ENCODE data around the gene TMEM120A. TPM values are rescaled to one million over a fixed set of nuclear protein-coding genes. Genes with fewer than 3 reads are reported as not detected.

TMEM120A gene
- total and polyA plus RNA-seq, 2 experiments from 2014 or later: 24.6 to 56.9 TPM

DNA sequence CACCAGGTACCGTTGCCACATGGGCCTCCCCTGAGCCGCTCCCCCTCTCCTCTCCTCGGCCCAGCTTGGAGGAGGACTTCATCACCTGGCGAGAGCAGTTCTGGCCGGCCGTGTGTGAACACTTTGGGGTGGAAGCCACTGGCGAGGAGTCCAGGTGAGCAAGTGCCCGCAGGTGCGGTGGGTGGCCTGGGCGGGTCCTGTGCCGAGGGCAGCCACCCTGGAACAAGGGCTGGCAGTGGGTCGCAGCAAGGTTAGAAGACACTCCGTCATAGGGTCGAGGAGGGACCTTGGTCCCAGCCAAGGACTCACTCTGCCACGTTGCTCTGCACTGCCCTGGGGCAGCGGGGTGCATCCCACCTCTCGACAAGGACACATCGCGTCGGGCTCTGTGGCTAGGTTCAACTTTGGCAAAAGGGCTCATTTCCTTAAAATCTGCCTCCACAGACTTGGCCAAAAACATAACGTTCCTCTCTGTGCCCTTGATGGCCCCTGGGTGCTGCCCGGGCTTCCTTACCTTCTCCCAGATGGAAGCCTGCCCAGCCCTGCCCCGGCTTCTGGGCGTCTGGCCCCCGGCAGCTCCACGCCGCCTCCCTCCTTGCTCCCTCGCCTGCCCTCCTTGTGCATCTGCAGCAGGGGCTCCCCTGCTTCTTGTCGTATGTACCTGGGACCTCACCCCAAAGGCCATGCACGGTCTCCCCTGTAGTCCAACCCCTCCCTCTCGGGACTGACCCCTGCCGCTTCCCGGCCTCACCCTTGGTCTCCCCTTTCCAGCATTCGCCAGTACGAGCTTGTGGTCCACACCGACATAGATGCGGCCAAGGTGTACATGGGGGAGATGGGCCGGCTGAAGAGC is 12.7 kb downstream of the TMEM120A start:
- H3K9me3 ChIP-seq (ENCODE audit: low read depth): no peaks in the 10 kb centered on the region
- H3K27me3 ChIP-seq: no peaks in the 10 kb centered on the region
- TF ChIP-seq CTCF (IDR thresholded peaks at IDR 0.05; ENCODE audit: low read depth, low read length): no peak
- no peak for DNase-seq (ENCODE audit: low read depth in 1 of 2, low spot score in 1 of 2)
- H3K4me1 ChIP-seq (ENCODE audit: low read depth): peaks cover 7% of the 10 kb centered on the region
- H3K4me3 ChIP-seq: no peak overlapping the region
- no peak overlapping the region for H3K27ac ChIP-seq
- no peaks in the 10 kb centered on the region for H3K36me3 ChIP-seq

DNA sequence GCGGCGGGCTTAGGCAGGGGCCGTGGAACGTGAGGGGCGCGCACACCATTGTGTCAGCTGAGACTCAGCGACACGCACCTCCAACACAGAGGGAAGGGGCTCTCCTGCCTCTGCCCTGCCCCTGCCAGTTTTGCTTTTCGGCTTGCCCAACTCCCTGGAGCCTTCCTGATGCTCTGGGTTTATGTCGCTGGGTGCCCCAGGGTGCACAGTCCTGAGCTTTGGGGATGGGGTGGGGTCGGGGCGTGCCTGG is 13.3 kb downstream of the TMEM120A start:
- Histone ChIP-seq H3K4me3 (no peak overlapping the region), H3K27ac (peak overlapping the region; percentile 72), H3K27me3 (no peaks in the 10 kb centered on the region), H3K9me3 (ENCODE audit: low read depth) (no peaks in the 10 kb centered on the region), H3K4me1 (ENCODE audit: low read depth) (peaks cover 7% of the 10 kb centered on the region), H3K36me3 (no peaks in the 10 kb centered on the region)
- no peak for DNase-seq (ENCODE audit: low read depth in 1 of 2, low spot score in 1 of 2)
- no peak for TF ChIP-seq CTCF (IDR thresholded peaks at IDR 0.05; ENCODE audit: low read depth, low read length)

GRCh38 chr7:75980430-75981202 is 13.8 kb downstream of the TMEM120A start:
- no peaks in the 10 kb centered on the region for H3K27me3 ChIP-seq
- no peaks in the 10 kb centered on the region for H3K9me3 ChIP-seq (ENCODE audit: low read depth)
- H3K27ac ChIP-seq: peak overlapping the region; percentile 72
- H3K36me3 ChIP-seq: no peaks in the 10 kb centered on the region
- H3K4me3 ChIP-seq: no peak overlapping the region
- TF ChIP-seq CTCF (IDR thresholded peaks at IDR 0.05; ENCODE audit: low read depth, low read length): no peak
- DNase-seq (ENCODE audit: low read depth in 1 of 2, low spot score in 1 of 2): no peak
- peaks cover 7% of the 10 kb centered on the region for H3K4me1 ChIP-seq (ENCODE audit: low read depth)

DNA sequence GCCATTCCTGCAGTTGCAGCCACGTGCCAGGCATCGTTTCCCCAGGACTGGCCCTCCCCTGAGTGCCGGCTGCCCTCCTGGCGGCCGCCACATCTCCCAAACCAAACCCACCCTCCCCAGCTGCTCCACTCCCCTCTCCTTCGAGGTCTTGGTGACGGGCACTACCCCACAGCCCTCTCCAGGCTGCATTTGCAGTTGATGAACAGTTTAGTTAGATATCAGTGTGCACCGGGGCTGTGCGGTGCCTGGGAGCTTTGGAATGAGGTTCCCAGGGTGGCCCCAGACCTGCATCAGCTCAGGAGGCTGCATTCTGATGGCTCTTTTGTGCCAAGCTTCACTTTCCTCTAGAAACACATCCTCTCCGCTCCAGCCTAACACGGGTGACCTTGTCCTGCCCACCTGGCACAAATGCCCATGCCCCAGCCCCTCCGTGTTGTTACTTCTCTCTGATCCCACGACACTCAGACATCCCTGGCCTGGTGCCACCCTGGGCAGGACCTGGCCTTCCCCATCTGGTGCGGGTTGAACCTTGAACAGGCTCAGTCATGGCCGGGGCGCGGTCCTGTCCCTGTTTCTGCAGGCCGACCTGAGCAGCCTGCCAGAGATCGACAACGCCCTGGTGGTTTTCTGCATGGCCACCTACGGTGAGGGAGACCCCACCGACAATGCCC is 14.5 kb downstream of the TMEM120A start:
- Histone ChIP-seq H3K27me3 (no peaks in the 10 kb centered on the region), H3K4me1 (ENCODE audit: low read depth) (peaks cover 7% of the 10 kb centered on the region), H3K36me3 (no peaks in the 10 kb centered on the region), H3K9me3 (ENCODE audit: low read depth) (no peaks in the 10 kb centered on the region), H3K27ac (peak overlapping the region; percentile 72), H3K4me3 (no peak overlapping the region)
- DNase-seq (ENCODE audit: low read depth in 1 of 2, low spot score in 1 of 2): no peak
- no peak for TF ChIP-seq CTCF (IDR thresholded peaks at IDR 0.05; ENCODE audit: low read depth, low read length)

GRCh38 chr7:75977743-75978142 is 16.7 kb downstream of the TMEM120A start:
- Histone ChIP-seq H3K9me3 (ENCODE audit: low read depth) (no peaks in the 10 kb centered on the region), H3K36me3 (no peaks in the 10 kb centered on the region), H3K4me1 (ENCODE audit: low read depth) (peaks cover 7% of the 10 kb centered on the region), H3K27ac (no peak overlapping the region), H3K4me3 (no peak overlapping the region), H3K27me3 (no peaks in the 10 kb centered on the region)
- TF ChIP-seq CTCF (IDR thresholded peaks at IDR 0.05; ENCODE audit: low read depth, low read length): no peak
- peak; percentile 41 to 86 for DNase-seq (ENCODE audit: low read depth in 1 of 2, low spot score in 1 of 2)

Data from cardiac muscle cell (in vitro differentiated cells and primary cell).